ENCODE data around the gene CRYBA1.
"Not testable (repeated sequence)": the region's sequence is repeated elsewhere in the genome, so short reads cannot be mapped to it uniquely, and the experiment has no call there.

CRYBA1 gene

GRCh38 chr17:29216856-29217255 lies 29.8 kb upstream of the CRYBA1 start:
- H3K27me3 ChIP-seq (ENCODE audit: insufficient read depth, poor library complexity, severe bottlenecking): no peaks in the 10 kb centered on the region
- no peak overlapping the region for H3K27ac ChIP-seq (replicated peaks)
- no peak overlapping the region for H3K4me3 ChIP-seq (replicated peaks; ENCODE audit: insufficient read depth, low read length)
- TF ChIP-seq REST (IDR thresholded peaks at IDR 0.05; ENCODE audit: insufficient replicate concordance, low read depth): no peak
- TF ChIP-seq SPI1 (IDR thresholded peaks at IDR 0.05; ENCODE audit: borderline replicate concordance, low read depth): no peak
- TF ChIP-seq CTCF (IDR thresholded peaks at IDR 0.05; ENCODE audit: insufficient read depth, low read length): no peak
- no peak for TF ChIP-seq POLR2AphosphoS5 (IDR thresholded peaks at IDR 0.05; ENCODE audit: low read depth)
- no peak for TF ChIP-seq GABPA (IDR thresholded peaks at IDR 0.05; ENCODE audit: low read depth)
- DNase-seq (ENCODE audit: low read depth in 1 of 2, low spot score in 1 of 2): no peak

- TF ChIP-seq REST (IDR thresholded peaks at IDR 0.05; ENCODE audit: insufficient replicate concordance, low read depth): no peak
- TF ChIP-seq POLR2AphosphoS5 (IDR thresholded peaks at IDR 0.05; ENCODE audit: low read depth): no peak
- TF ChIP-seq CTCF (IDR thresholded peaks at IDR 0.05; ENCODE audit: insufficient read depth, low read length): peak; percentile 83
- TF ChIP-seq SPI1 (IDR thresholded peaks at IDR 0.05; ENCODE audit: borderline replicate concordance, low read depth): no peak
- TF ChIP-seq GABPA (IDR thresholded peaks at IDR 0.05; ENCODE audit: low read depth): no peak
- peak; percentile 72 to 83 for DNase-seq (ENCODE audit: low read depth in 1 of 2, low spot score in 1 of 2)
- no peaks in the 10 kb centered on the region for H3K27me3 ChIP-seq (ENCODE audit: insufficient read depth, poor library complexity, severe bottlenecking)
- no peak overlapping the region for H3K27ac ChIP-seq (replicated peaks)
- no peak overlapping the region for H3K4me3 ChIP-seq (replicated peaks; ENCODE audit: insufficient read depth, low read length)
Observed at GRCh38 chr17:29219378-29220047, 27.1 kb upstream of the CRYBA1 start.

GRCh38 chr17:29221338-29221737 lies 25.3 kb upstream of the CRYBA1 start:
- not testable (repeated sequence) for H3K4me3 ChIP-seq (replicated peaks; ENCODE audit: insufficient read depth, low read length); DNase-seq (ENCODE audit: low read depth in 1 of 2, low spot score in 1 of 2); H3K27ac ChIP-seq (replicated peaks); H3K27me3 ChIP-seq (ENCODE audit: insufficient read depth, poor library complexity, severe bottlenecking)

- no peak overlapping the region for H3K27ac ChIP-seq (replicated peaks)
- DNase-seq (ENCODE audit: low read depth in 1 of 2, low spot score in 1 of 2): no peak
- TF ChIP-seq REST (IDR thresholded peaks at IDR 0.05; ENCODE audit: insufficient replicate concordance, low read depth) (no peak), SPI1 (IDR thresholded peaks at IDR 0.05; ENCODE audit: borderline replicate concordance, low read depth) (no peak), POLR2AphosphoS5 (IDR thresholded peaks at IDR 0.05; ENCODE audit: low read depth) (no peak), CTCF (IDR thresholded peaks at IDR 0.05; ENCODE audit: insufficient read depth, low read length) (no peak), GABPA (IDR thresholded peaks at IDR 0.05; ENCODE audit: low read depth) (no peak)
- H3K4me3 ChIP-seq (replicated peaks; ENCODE audit: insufficient read depth, low read length): no peak overlapping the region
- no peaks in the 10 kb centered on the region for H3K27me3 ChIP-seq (ENCODE audit: insufficient read depth, poor library complexity, severe bottlenecking)
Observed at GRCh38 chr17:29225396-29225795, 21.3 kb upstream of the CRYBA1 start.
